Psoas muscle (tissue), 8 donors: ENCODE measurements around the gene PSME3. TPM values are rescaled to one million over a fixed set of nuclear protein-coding genes. Genes with fewer than 3 reads are reported as not detected.

Experiments
- ATAC-seq, 4 donors: fragments of 200-7000 bp; cut with Tn5 transposase; one replicate each; pipeline ENCODE4 v1.9.1; 2020; ENCODE audit warnings: moderate library complexity in 3 of 4, mild to moderate bottlenecking in 2 of 4
- DNase-seq, 2 donors: peaks; one replicate each; pipeline ENCODE4 v3.0.0-alpha.2; 2020
- H3K27ac ChIP-seq: fragments of 200-600 bp; one replicate; pipeline ENCODE4 v1.8.0; 2022
- H3K27me3 ChIP-seq, 3 donors: fragments of 200-600 bp in 1 of 3; one replicate each; pipeline versions ENCODE4 v1.6.1 to v1.8.0; 2013 to 2022; ENCODE audit warnings: low read length in 2 of 3, mild to moderate bottlenecking in 2 of 3, moderate library complexity in 1 of 3; ENCODE audit not compliant: insufficient read depth in 3 of 3
- H3K36me3 ChIP-seq, 2 donors: fragments of 200-600 bp in 1 of 2; one replicate each; pipeline versions ENCODE4 v1.6.1 to v1.8.0; 2013 to 2022; ENCODE audit warnings: low read depth in 1 of 2, mild to moderate bottlenecking in 1 of 2, moderate library complexity in 1 of 2; ENCODE audit not compliant: insufficient read depth in 1 of 2
- H3K4me1 ChIP-seq: fragments of 200-600 bp; one replicate; pipeline ENCODE4 v1.8.0; 2022
- H3K4me3 ChIP-seq: fragments of 200-600 bp; one replicate; pipeline ENCODE4 v1.8.0; 2022; ENCODE audit warnings: mild to moderate bottlenecking
- H3K9me3 ChIP-seq: fragments of 200-600 bp; one replicate; pipeline ENCODE4 v1.8.0; 2022
- CTCF ChIP-seq: fragments of 200-600 bp; IDR thresholded peaks from one replicate; pipeline ENCODE4 v1.8.0; 2022; ENCODE audit warnings: antibody characterized with exemption
- WGBS, 3 donors: extraction: QIAGEN DNeasy Blood & Tissue Kit; methylation state at CpG; one replicate each; pipeline versions ENCODE4 v1.1.6 to v1.1.7; 2013; 5-methylcytosine and 5-hydroxymethylcytosine counted together
- intact Hi-C, 2 donors: fragments of 100-400 bp; cut with DNase I; formaldehyde crosslinking; loops; one replicate each; pipeline versions ENCODE4 v1.11.0 to v1.14.2; 2022
- polyA plus RNA-seq, 3 donors: library from polyadenylated mRNA; stranded (reverse); fragments of 200-250 nt; gene quantifications; one replicate each; pipeline ENCODE4 v1.2.3, GENCODE V29; 2013
- total RNA-seq, 4 donors: library from RNA; stranded (reverse); fragmentation: NEBNext Ultra II Directional in 2 of 4; extraction: Animal tissue kit (Norgen Biotek cat#: 25700) in 2 of 4; gene quantifications; one replicate each; pipeline versions ENCODE4 v1.2.1 to v1.2.4, GENCODE V29; 2021 to 2023
- donor health status: healthy with polysubstance abuse.
- donor health status: DM: no; HTN: no; CAD: no; lungs with moderate emphysema.
- donor health status: Bipolar disorder and iron deficiency.
- donor health status: healthy.
- donor health status: DM: yes; HTN: yes; CAD: no.
- donor health status: DM: no; HTN: no; CAD: no.
- donor health status: DM: no; HTN: no; CAD: no.
- donor health status: DM: yes; HTN: yes; CAD: no.

PSME3 gene
- total and polyA plus RNA-seq, 7 donors: 61.7 to 239 (median 104) TPM

- DNase-seq (no peak), ATAC-seq (no peak)
- Histone ChIP-seq H3K36me3 (no peaks in the 10 kb centered on the region), H3K9me3 (no peaks in the 10 kb centered on the region), H3K4me3 (no peak overlapping the region), H3K27me3 (peaks cover 0 to 71% (median 13%) of the 10 kb centered on the region in 3 donors), H3K4me1 (no peaks in the 10 kb centered on the region), H3K27ac (no peak overlapping the region)
- WGBS, 3 donors: 74 to 81% (median 80%) methylated on average over 11 of the region's 11 CpGs
- intact Hi-C loops: no loop called here
- TF ChIP-seq CTCF: no peak
These were observed 45.9 kb upstream of the PSME3 start for GRCh38 chr17:42787266-42787665.

- DNase-seq: no peak
- TF ChIP-seq CTCF: no peak
- Histone ChIP-seq H3K27ac (no peak overlapping the region), H3K4me3 (no peak overlapping the region), H3K9me3 (no peaks in the 10 kb centered on the region), H3K36me3 (peaks cover 0 to 18% of the 10 kb centered on the region in 2 donors), H3K27me3 (peaks cover 0 to 25% (median 5%) of the 10 kb centered on the region in 3 donors), H3K4me1 (peaks cover 2% of the 10 kb centered on the region)
- no peak for ATAC-seq
- intact Hi-C loops: no loop called here
- 57 to 63% (median 57%) methylated on average over 2 of the region's 2 CpGs for WGBS, 3 donors
These were observed 41.2 kb upstream of the PSME3 start for GRCh38 chr17:42791948-42792347.

DNA sequence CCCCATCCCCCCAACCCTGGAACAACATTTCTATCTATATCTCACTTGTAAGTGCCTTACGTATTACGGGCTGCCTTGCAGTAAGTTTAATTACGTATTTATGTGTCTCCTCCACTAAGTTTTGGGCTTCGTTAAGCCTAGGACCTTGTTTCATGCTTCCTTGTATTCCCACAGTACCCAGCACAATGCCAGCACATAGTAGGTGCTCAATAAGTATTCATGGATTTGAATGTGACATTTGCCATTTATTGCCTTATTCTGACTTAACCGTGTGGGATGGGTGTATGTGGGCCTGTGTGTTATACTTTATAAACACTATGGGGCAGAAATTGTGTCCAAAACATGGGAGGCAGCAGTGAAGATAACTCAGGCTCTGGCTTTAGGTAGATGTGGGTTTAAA lies 40.7 kb upstream of the PSME3 start:
- Histone ChIP-seq H3K36me3 (peaks cover 0 to 23% of the 10 kb centered on the region in 2 donors), H3K9me3 (no peaks in the 10 kb centered on the region), H3K27me3 (peaks cover 0 to 19% (median 2%) of the 10 kb centered on the region in 3 donors), H3K27ac (no peak overlapping the region), H3K4me3 (no peak overlapping the region), H3K4me1 (peaks cover 8% of the 10 kb centered on the region)
- WGBS, 3 donors: 63 to 77% (median 63%) methylated on average over 5 of the region's 5 CpGs
- TF ChIP-seq CTCF: no peak
- DNase-seq (no peak), ATAC-seq (no peak)
- intact Hi-C loops: no loop called here

- H3K27me3 ChIP-seq: peaks cover 0 to 3% (median 0%) of the 10 kb centered on the region in 3 donors
- TF ChIP-seq CTCF: no peak
- whole genome bisulfite sequencing, 3 donors: 66 to 73% (median 67%) methylated on average over 4 of the region's 4 CpGs
- H3K27ac ChIP-seq: no peak overlapping the region
- peaks cover 0 to 23% of the 10 kb centered on the region in 2 donors for H3K36me3 ChIP-seq
- peaks cover 11% of the 10 kb centered on the region for H3K4me1 ChIP-seq
- H3K9me3 ChIP-seq: no peaks in the 10 kb centered on the region
- intact Hi-C loops: no loop called here
- DNase-seq (no peak), ATAC-seq (no peak)
- no peak overlapping the region for H3K4me3 ChIP-seq
These were observed 38.1 kb upstream of the PSME3 start for GRCh38 chr17:42795061-42795460.

- Histone ChIP-seq H3K27ac (no peak overlapping the region), H3K27me3 (no peaks in the 10 kb centered on the region), H3K9me3 (no peaks in the 10 kb centered on the region), H3K36me3 (peaks cover 0 to 23% of the 10 kb centered on the region in 2 donors), H3K4me3 (no peak overlapping the region), H3K4me1 (peaks cover 11% of the 10 kb centered on the region)
- DNase-seq (no peak), ATAC-seq (no peak)
- 79 to 85% (median 84%) methylated on average over 9 to 10 of the region's 10 CpGs for WGBS, 3 donors
- TF ChIP-seq CTCF: no peak
- intact Hi-C loops: no loop called here
These were observed 37.7 kb upstream of the PSME3 start for GRCh38 chr17:42795465-42795864.
